NCI-H1930 (cell line): Measurements from ENCODE around the gene AMACR.
A peak's percentile ranks its signal among the peaks of the same experiment; 100 is the strongest.

Experiments used
- DNase-seq, 2 experiments: peaks; one replicate each; lab custom pipeline; 2025; lab: John Stamatoyannopoulos, UW

The AMACR gene

GRCh38 chr5:34007201-34007620, 639 bp downstream of the AMACR start:
- DNase-seq = no peak

DNA sequence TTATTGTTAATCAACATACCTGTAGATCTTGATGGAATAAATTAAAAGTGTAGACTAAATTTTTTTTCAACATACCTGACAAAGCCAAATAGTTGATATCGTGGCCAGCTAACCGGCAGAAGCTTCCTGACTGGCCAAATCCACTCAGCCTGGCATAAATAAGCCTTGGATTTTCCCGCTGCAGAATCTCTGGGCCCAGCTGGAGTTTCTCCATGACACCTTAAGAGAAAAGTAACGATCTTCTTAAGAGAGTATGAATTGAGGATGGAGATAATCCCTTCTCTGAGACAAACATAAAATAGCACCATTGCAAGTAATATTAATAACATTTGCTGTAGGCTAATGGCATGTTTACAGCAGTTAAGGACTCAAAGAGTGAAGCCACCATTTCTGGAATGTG, 2.2 kb downstream of the AMACR start:
- no peak for DNase-seq

DNA sequence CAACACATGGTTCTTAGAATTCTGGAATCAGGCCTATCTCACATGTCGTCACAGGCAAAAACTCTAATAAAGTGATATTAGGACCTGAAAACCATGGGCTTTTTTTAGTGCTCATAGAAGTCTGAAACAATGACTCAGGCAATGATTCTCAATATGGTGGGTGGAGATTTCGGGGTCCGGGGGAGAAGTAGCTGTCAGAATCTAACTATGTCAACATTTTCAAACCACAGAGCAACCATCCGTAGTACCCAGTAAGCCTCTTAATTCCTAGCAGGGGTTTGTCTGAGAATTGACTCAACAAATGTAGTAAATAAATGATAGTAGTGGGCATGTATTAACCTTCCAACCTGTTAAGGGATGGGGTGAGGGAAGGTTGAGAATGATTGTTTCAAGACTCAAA, 2.6 kb downstream of the AMACR start:
- no peak for DNase-seq

- DNase-seq = no peak
These were observed 3.9 kb downstream of the AMACR start for GRCh38 chr5:34003941-34004340.

- DNase-seq = no peak
These were observed 5.1 kb downstream of the AMACR start for GRCh38 chr5:34002629-34003328.

- DNase-seq = peak; percentile 66 to 78
These were observed 6.5 kb downstream of the AMACR start for GRCh38 chr5:34001241-34001841.

DNA sequence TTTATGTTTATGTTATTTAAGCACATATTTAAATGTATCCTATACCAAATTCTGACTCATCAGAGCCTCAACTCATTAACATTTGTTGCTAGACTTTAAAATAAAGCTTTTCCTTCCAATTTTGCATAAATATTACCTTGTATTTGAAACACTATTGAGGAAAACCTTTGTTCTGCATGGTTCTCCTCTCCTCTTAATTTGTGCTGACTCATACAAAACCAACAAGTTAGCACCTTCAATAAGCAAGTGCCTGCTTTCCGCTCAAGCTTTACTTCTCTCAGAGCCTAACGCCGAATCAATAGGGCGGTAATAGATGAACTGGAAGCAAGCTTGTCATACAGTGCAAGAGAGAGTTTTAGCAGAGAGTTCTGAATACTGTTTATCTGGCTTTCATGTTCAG, 7.9 kb downstream of the AMACR start:
- DNase-seq = no peak

- DNase-seq = peak; percentile 23 to 51
These were observed 10.4 kb downstream of the AMACR start for GRCh38 chr5:33997331-33997983.

DNA sequence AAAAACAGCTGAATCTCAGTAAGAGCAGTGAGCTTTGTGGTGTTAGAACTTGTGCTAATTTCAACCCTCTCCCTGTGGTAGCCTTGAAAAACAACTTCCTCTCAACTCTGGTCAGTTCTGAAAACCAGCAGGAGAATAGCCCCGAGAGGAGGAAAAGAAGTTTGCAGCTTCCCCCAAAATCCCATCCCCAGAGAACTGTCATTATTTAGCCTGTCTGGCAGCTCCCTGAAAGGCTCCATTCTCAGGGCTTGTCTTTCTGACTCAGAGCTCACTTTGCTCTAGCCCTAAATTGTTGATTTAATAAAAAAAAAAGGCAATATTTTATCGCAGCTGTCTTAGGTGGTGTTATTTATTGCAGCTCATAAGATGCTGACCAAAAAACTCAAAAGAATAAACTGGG, 12.0 kb downstream of the AMACR start:
- DNase-seq = no peak

DNA sequence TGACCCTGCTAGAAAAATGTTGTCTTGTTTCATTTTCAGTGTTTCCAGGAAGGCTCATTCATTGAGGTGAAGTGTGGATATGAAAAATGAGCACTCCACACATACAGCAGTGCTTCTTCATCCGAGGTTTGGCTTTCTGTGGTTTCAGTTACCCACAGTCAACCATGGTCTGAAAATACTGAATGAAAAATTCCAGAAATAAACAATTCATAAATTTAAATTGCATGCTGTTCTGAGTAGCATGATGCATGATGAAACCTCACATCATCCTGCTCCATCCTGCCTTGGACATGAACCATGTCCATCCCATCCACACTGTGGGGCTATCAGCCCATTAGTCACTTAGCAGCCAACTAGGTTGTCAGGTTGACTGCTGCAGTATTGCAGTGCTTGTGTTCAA, 13.0 kb downstream of the AMACR start:
- peak in 1 of 2 experiments; percentile 61 for DNase-seq

DNA sequence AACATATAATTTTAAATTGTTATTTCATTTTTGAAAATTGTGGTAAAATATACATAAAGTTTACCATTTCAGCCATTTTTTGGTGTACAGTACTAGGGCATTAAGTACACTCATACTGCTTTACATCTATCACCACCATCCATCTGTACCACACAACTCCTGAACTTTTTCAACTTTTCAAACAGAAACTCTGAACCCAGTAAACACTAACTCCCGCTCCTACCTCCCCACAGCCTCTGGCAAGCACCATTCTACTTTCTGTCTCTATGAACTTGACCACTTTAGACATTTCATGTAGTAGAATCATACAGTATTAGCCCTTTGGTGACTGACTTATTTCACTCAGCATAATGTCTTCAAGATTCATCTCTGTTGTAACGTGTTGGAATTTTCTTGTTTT, 15.0 kb downstream of the AMACR start:
- no peak for DNase-seq

- DNase-seq = no peak
These were observed 22.4 kb downstream of the AMACR start for GRCh38 chr5:33985447-33985846.

DNA sequence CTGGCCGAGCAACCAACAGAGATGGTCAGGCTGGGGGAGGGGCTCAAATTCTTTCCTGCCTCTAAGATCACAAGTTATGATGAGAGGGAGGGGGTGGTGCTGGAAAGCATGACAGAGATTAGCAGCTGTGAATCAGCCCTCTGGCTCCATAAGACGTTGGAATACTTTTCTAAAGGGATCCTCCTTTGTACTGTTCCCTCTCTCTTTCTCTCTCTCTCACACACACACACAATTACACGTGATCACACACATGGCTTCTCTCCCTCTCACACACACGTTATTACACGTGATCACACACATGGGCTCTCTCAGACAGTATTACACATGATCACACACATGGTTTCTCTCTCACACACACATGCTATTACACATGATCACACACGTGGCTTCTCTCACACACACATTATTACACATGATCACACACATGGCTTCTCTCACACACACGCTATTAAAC, 23.2 kb downstream of the AMACR start, which contains the start of gene SLC45A2:
Gene SLC45A2, minus strand, starts transcription at position 23 of the 454 bp plus-strand sequence. CDS start 110 bp downstream, outside the sequence.
- no peak for DNase-seq

GRCh38 chr5:33984178-33984577, 23.7 kb downstream of the AMACR start:
- no peak for DNase-seq

- DNase-seq = no peak
These were observed 26.3 kb downstream of the AMACR start for GRCh38 chr5:33981408-33982162.

- DNase-seq = no peak
These were observed 27.8 kb downstream of the AMACR start for GRCh38 chr5:33980030-33980429.

- no peak for DNase-seq
These were observed 29.5 kb downstream of the AMACR start for GRCh38 chr5:33978306-33978705.

- no peak for DNase-seq
These were observed 31.5 kb downstream of the AMACR start for GRCh38 chr5:33976307-33976706.

GRCh38 chr5:33975852-33976251, 32.0 kb downstream of the AMACR start:
- DNase-seq = no peak

DNA sequence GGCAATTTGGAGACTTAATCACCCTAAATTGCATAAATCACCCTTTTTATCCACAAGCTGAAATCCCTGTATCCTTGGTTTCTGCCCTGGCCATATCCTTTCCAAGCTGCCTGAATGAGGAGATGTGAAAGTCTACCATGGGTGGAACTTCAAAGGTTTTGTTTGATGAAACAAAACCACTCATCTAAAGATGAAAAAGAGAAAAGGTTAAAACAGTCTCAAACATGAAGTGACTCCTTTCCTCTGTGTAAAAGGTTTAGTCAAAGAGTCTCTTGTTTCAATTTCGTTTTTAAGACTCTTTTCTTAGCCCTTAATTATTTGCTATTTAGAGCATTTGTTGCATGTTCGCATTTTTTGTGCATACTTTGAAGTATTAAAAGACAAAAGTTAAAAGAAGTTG, 34.6 kb downstream of the AMACR start:
- DNase-seq = no peak

DNA sequence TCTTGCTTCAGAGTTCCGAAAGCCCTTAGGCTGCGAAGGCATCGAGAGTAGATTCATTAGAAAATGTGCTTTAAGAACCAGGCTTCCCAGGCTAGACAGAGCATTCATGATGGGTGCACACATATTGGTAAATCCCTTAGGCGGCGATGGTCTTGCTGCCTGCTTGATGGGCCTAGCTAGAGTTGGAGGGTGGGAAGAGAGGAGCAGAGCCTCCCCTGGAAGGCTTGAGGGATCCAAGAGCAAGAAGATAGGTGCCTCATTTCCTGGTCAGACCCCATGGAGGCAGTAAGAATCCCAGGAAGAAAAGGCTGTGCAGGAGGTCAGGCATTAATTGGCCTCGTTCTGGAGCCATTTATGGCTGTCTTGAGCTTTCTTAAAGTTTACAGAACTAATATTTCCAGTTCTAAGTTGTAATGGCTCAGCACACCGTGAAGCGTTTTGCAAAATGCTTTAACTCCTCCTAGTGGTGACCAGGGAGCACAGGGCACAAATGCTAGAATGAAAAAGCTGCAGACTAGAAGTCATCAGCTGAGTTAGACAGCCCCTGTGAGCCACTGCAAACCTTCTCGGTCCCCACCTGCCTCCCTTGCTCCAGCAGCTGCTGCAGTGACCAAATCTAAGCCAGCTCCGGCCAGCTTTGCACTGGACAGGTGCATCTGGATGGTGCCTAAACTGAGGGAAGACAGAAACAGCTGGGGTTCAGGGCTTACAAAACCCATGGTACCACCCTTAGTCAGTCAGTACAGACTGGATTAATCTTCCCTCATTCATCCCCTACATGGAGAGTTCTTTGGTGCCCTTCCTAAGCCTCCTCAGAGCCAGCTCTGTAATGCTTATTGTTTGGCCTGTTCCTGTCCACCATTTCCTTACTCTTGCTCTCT, 38.0 kb downstream of the AMACR start:
- DNase-seq = peak in 1 of 2 experiments; percentile 24
